Measurements from ENCODE around the gene LYSMD4. TPM values are rescaled to one million over a fixed set of nuclear protein-coding genes. Genes with fewer than 3 reads are reported as not detected.
"Not testable (repeated sequence)": the region's sequence is repeated elsewhere in the genome, so short reads cannot be mapped to it uniquely, and the experiment has no call there.

Gene LYSMD4
- total RNA-seq, 1 donor from 2014 or later = 14.7 TPM

GRCh38 chr15:99736702-99737101 is 3.5 kb upstream of the LYSMD4 start:
- TF ChIP-seq POLR2AphosphoS5 (IDR thresholded peaks at IDR 0.05; ENCODE audit: insufficient read depth in 1 of 2, low read depth in 1 of 2) = no peak
- TF ChIP-seq POLR2A (IDR thresholded peaks at IDR 0.05) = no peak
- H3K4me3 ChIP-seq = no peak overlapping the region
- intact Hi-C loops (cut with DNase I) = no loop called here
- H3K4me1 ChIP-seq = peaks cover 11% of the 10 kb centered on the region
- H3K27ac ChIP-seq = no peak overlapping the region
- no peaks in the 10 kb centered on the region for H3K9me3 ChIP-seq
- no peak for DNase-seq (ENCODE audit: extremely low spot score in 2 of 2)
- no peaks in the 10 kb centered on the region for H3K36me3 ChIP-seq
- H3K27me3 ChIP-seq = no peaks in the 10 kb centered on the region

- intact Hi-C loops (cut with DNase I) = no loop called here
- Histone ChIP-seq H3K27me3 (no peaks in the 10 kb centered on the region), H3K36me3 (no peaks in the 10 kb centered on the region), H3K27ac (no peak overlapping the region), H3K4me3 (no peak overlapping the region), H3K4me1 (peaks cover 17% of the 10 kb centered on the region), H3K9me3 (no peaks in the 10 kb centered on the region)
- peak in 1 of 2 donors; percentile 77 for DNase-seq (ENCODE audit: extremely low spot score in 2 of 2)
- TF ChIP-seq CTCF (IDR thresholded peaks at IDR 0.05) = no peak
- TF ChIP-seq POLR2A (IDR thresholded peaks at IDR 0.05) = no peak
- no peak for TF ChIP-seq POLR2AphosphoS5 (IDR thresholded peaks at IDR 0.05; ENCODE audit: insufficient read depth in 1 of 2, low read depth in 1 of 2)
Observed at GRCh38 chr15:99735868-99736267, 2.6 kb upstream of the LYSMD4 start.

GRCh38 chr15:99734575-99734974 is 1.3 kb upstream of the LYSMD4 start:
- H3K27ac ChIP-seq = no peak overlapping the region
- DNase-seq (ENCODE audit: extremely low spot score in 2 of 2) = no peak
- intact Hi-C loops (cut with DNase I) = no loop called here
- H3K36me3 ChIP-seq = no peaks in the 10 kb centered on the region
- H3K9me3 ChIP-seq = no peaks in the 10 kb centered on the region
- H3K4me1 ChIP-seq = peaks cover 17% of the 10 kb centered on the region
- no peak for TF ChIP-seq CTCF (IDR thresholded peaks at IDR 0.05)
- TF ChIP-seq POLR2A (IDR thresholded peaks at IDR 0.05) = no peak
- no peak for TF ChIP-seq POLR2AphosphoS5 (IDR thresholded peaks at IDR 0.05; ENCODE audit: insufficient read depth in 1 of 2, low read depth in 1 of 2)
- no peak overlapping the region for H3K4me3 ChIP-seq
- no peaks in the 10 kb centered on the region for H3K27me3 ChIP-seq

GRCh38 chr15:99734040-99734291 is 729 bp upstream of the LYSMD4 start:
- DNase-seq (ENCODE audit: extremely low spot score in 2 of 2); intact Hi-C loops (cut with DNase I); H3K27me3 ChIP-seq; H3K9me3 ChIP-seq; H3K36me3 ChIP-seq: not testable (repeated sequence)
- H3K4me3 ChIP-seq = peak overlapping the region; percentile 86 to 94
- H3K4me1 ChIP-seq = peaks cover 17% of the 10 kb centered on the region
- H3K27ac ChIP-seq = peak overlapping the region; percentile 90

- no peak for DNase-seq (ENCODE audit: extremely low spot score in 2 of 2)
- H3K36me3 ChIP-seq = peaks cover 0 to 8% of the 10 kb centered on the region in 2 donors
- no peaks in the 10 kb centered on the region for H3K27me3 ChIP-seq
- H3K9me3 ChIP-seq = no peaks in the 10 kb centered on the region
- H3K4me3 ChIP-seq = peak overlapping the region; percentile 86 to 94
- H3K4me1 ChIP-seq = peaks cover 17% of the 10 kb centered on the region
- no peak for TF ChIP-seq POLR2A (IDR thresholded peaks at IDR 0.05)
- no peak for TF ChIP-seq POLR2AphosphoS5 (IDR thresholded peaks at IDR 0.05; ENCODE audit: insufficient read depth in 1 of 2, low read depth in 1 of 2)
- TF ChIP-seq CTCF (IDR thresholded peaks at IDR 0.05) = no peak
- intact Hi-C loops (cut with DNase I) = no loop called here
- peak overlapping the region; percentile 90 for H3K27ac ChIP-seq
Observed at GRCh38 chr15:99732751-99733267, 428 bp downstream of the LYSMD4 start.

- peak overlapping the region; percentile 86 to 94 for H3K4me3 ChIP-seq
- intact Hi-C loops (cut with DNase I) = no loop called here
- H3K27ac ChIP-seq = peak overlapping the region; percentile 90
- no peaks in the 10 kb centered on the region for H3K27me3 ChIP-seq
- DNase-seq (ENCODE audit: extremely low spot score in 2 of 2) = no peak
- H3K9me3 ChIP-seq = no peaks in the 10 kb centered on the region
- peaks cover 0 to 8% of the 10 kb centered on the region in 2 donors for H3K36me3 ChIP-seq
- no peak for TF ChIP-seq CTCF (IDR thresholded peaks at IDR 0.05)
- TF ChIP-seq POLR2AphosphoS5 (IDR thresholded peaks at IDR 0.05; ENCODE audit: insufficient read depth in 1 of 2, low read depth in 1 of 2) = no peak
- TF ChIP-seq POLR2A (IDR thresholded peaks at IDR 0.05) = no peak
- H3K4me1 ChIP-seq = peaks cover 17% of the 10 kb centered on the region
Observed at GRCh38 chr15:99732124-99732750, 1.0 kb downstream of the LYSMD4 start.

Measured in vagina (tissue), 2 donors.